Right kidney (tissue), 1 donor: ENCODE data around the gene MALT1.
"Not testable (repeated sequence)": the region's sequence is repeated elsewhere in the genome, so short reads cannot be mapped to it uniquely, and the experiment has no call there.

ENCODE experiments used
- DNase-seq: peaks from one replicate; pipeline ENCODE4 v3.0.0-alpha.2; 2016

Gene MALT1

GRCh38 chr18:58730618-58731017 is 59.4 kb downstream of the MALT1 start:
- no peak for DNase-seq

DNA sequence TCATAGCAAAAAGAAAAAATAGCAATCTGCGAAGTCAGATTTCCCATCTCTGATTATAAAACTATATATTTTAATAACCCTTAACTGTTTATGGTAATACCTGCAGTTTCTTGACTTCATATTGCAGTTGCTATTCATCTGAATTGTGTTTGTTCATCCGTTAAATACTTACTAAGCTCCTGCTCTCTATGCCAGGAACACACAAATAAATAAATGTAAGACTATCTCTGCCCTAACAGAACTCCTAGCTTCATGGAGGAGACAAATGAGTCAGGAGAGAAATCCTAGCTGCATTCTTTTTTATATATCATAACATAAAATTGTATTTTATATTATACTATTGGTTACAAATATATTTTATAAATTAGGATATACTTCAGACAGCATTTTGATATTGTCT is 61.2 kb downstream of the MALT1 start:
- no peak for DNase-seq

DNA sequence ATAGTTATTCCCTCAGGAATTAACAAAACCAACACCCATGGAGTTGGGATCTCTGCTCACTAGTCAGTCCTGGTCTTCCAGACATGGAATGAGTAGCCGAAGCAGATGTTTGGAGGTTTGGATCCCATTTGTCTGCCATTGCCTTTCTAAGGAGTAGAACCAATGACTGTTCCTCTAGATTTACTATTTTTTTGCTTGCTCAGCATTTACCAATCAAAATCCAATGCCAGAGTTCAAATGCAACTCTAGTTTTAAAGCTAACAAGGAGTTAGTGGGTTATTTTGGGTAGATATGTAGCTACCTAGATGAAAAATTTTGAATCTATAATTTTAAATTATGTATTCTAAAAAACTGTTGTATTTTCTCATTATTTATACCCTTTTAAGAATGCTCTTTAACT is 62.6 kb downstream of the MALT1 start:
- no peak for DNase-seq

- DNase-seq = no peak
These were observed 67.1 kb downstream of the MALT1 start for GRCh38 chr18:58738322-58738721.

GRCh38 chr18:58745914-58746313 is 74.6 kb downstream of the MALT1 start:
- no peak for DNase-seq

DNA sequence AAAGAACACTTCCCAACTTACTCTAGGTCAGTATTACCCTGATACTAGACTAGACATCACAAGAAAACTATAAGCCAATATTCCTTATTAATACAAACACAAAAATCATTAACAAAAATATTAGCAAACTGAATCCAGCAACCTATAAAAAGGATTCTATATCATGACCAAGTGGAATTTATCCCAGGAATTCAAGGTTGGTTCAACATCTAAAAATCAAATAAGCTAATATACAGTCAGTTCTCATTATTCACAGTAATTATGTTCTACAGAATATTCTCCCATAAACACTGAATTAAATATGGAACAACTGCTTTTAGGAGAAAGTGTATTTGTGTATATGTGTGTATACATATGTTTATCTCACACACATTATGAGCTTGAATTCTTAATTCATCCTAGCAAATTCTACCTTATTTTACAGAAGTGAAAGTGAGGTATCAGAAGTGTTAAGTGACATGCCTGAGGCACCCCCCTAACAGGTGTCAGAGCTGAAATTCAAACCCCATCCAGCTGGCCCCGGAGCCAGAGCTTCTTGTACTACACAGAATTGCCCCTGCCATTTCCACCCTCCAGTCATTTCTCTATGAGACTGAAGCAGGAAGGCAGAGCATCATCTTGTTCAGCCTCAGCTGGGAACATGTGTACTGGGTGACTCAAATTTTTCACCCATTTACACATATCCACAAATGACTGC is 77.8 kb downstream of the MALT1 start:
- DNase-seq = no peak

DNA sequence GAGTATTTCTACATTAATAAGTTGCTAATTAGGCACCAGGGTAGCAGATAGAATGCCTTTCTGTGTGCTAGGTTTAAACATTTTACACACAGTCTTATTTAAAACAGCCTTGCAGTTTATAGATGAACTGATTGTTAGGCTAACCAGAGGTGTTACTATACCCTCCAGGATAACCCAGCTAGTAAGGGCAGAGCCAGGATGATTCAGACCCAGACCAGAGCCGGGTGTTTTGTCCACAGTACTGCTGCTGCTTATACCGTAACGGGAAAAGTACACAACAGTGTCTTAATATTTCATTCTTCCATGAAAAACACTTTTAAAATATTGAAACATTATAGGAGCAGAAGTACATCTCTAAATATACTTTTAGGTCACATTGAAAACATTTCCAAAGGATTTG is 82.7 kb downstream of the MALT1 start:
- DNase-seq = no peak

- DNase-seq = no peak
These were observed 83.3 kb downstream of the MALT1 start for GRCh38 chr18:58754544-58755068.

- DNase-seq = no peak
These were observed 84.2 kb downstream of the MALT1 start for GRCh38 chr18:58755304-58756010.

DNA sequence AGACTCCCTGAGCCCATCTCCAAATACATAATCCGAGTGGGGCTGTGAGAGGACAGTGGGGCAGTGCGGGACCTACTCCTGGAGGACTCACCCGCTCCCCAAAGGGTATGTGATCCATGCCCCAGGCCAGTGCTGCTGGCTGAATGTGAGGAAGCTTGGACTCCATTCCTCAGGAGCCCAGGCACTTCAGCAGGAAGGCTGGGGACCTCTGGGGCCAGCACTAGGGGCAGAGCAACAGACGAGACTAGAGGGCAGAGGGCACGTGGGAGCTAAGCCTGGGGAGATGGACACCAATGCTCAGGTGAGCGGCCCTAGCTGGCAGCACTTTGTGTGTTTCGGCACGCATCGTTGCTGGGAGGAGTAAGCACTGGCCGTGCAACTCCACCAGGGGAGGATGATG is 84.9 kb downstream of the MALT1 start:
- DNase-seq = no peak

DNA sequence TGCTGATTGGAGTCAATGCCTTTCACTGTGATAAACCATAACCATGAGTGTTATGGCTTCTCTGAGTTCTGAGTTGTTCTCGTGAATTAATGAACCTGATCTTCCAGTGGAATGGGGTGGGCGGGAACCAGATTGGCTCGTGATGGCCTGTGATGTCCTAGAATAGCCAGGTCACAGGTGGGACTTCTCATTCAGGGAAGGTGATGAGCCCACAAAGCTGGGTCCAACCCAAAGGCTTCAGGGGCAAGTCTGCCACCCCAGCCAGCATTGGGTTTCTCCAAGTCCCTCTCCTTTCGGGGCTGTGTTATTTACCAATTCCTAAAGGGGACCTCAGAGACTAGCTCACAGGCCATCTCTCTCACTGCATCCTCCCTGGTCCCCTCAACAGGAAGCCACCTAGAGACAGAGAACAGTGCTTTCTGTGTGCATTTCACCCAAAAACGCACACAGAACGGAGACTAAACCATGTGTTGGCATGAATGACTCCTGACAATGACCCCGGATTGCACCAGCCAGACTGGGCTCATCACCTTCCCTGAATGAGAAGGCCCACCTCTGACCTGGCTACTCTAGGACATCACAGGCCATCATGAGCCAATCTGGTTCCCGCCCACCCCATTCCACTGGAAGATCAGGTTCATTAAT is 85.5 kb downstream of the MALT1 start:
- DNase-seq = no peak

GRCh38 chr18:58757351-58757750 is 86.1 kb downstream of the MALT1 start:
- not testable (repeated sequence) for DNase-seq

- DNase-seq = no peak
These were observed 86.8 kb downstream of the MALT1 start for GRCh38 chr18:58758046-58758445.

GRCh38 chr18:58758606-58759005 is 87.3 kb downstream of the MALT1 start:
- no peak for DNase-seq

DNA sequence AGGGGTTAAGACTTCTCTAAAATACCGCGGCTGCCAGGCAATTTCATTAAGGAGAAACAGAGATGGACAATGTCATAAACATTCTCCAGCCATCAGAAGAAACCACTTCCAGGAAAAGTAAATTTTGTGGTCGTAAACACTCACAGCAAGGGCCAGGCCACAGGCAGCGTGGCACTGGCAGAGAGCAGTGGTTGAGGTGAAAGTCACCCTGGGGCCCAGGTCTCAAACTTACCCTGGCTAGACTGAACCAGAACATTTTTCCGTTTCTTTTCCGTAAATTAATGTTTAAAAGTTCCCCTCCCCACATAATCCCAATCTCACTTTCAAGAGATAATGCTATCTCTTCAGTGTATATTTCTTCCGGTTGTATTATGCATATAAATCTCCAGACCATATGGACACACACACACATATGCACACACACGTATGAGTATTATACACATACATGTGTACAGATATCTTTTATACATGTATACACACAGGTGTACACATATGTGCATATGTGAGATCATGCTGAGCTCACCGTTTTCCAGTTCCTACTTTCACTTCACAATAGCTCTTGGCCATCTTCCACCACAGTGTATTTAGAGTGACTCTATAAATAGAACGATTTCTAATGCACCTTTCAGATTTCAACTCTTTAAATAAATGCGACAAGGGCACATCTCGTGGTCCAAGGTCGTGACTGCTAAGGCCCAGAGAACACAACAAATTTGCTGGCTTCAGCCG is 90.1 kb downstream of the MALT1 start:
- DNase-seq = no peak

DNA sequence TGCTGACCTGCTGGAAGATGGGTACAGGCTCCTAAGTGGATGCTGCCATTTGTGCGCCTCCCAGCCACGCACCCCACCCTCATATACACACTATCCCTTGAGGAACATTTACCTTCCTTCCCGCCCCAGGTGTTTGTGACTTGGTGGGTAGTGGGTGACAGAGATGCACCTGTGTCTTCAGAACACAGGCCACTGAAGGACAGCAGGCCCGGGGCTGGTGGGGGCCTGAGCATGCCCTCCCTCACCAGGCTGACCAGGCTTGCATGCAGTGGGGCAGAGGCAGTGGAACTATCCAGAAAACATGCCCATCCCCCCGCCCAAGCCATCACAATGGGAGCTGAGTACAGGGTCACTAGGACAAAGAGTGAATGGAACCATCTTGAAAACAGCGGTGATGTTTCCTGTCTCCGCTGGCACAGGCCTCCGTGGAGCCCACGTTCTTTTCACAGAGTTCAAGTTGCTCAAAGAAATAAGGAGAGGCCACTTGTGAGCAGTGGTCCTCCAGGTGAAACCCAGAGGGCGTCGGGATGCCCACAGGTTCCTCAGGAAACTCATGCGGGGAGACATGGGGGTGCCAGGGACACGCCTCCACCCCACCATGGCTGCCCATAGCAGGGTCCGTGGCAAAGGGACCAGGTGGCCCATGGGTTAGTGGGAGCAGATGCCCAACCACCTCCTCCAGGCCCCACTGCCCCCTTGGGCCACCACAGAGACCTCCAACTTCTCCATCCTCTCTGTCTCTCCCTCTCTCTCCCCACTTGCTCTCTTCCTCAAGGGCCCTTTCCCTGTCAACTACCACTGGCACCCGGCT is 90.9 kb downstream of the MALT1 start:
- DNase-seq = no peak

DNA sequence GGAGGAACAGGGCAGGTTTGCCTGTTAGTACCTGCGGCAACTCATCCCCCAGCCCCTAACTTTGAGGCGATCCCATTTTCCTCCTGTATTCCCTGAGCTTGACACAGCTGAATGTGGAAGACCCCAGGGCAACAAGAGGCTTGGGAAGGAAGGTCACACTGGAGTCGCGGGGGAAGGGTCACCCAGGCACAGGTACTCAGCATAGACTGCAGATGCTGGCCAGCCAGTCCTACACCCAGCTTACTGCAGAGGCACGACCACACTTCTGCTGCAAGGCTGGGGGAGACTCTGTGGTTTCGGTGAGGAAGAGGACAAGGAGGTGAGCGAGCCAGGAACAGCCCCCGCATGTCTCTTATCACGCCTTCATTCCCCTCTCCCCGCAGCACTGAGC is 91.5 kb downstream of the MALT1 start:
- no peak for DNase-seq

- no peak for DNase-seq
These were observed 94.9 kb downstream of the MALT1 start for GRCh38 chr18:58766164-58766563.

- DNase-seq = no peak
These were observed 95.7 kb downstream of the MALT1 start for GRCh38 chr18:58766946-58767345.

- peak; percentile 87 for DNase-seq
These were observed 97.2 kb downstream of the MALT1 start for GRCh38 chr18:58768293-58768974.

DNA sequence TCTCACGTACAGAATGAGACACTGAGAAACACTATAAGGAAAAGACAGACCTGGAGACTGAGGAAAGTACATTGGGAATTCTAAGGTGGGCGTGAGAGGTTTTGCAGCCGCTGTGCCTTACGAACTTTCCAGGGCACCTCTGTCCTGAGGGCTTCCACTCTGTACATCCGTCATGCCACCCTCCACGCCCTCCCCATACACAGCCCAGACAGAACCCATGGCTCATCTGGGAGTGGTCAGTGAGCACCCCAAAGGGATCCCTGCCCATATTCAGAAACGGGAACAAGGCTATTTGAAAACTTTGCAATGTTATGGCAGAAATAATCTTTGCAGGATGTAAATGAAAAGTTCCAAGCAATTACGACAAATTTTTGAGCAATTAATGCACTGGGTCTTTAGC is 98.1 kb downstream of the MALT1 start:
- no peak for DNase-seq
